ENCODE measurements around the gene EPB42. TPM values are rescaled to one million over a fixed set of nuclear protein-coding genes. Genes with fewer than 3 reads are reported as not detected.

The EPB42 gene
- total RNA-seq, 1 experiment from 2014 or later = not detected

DNA sequence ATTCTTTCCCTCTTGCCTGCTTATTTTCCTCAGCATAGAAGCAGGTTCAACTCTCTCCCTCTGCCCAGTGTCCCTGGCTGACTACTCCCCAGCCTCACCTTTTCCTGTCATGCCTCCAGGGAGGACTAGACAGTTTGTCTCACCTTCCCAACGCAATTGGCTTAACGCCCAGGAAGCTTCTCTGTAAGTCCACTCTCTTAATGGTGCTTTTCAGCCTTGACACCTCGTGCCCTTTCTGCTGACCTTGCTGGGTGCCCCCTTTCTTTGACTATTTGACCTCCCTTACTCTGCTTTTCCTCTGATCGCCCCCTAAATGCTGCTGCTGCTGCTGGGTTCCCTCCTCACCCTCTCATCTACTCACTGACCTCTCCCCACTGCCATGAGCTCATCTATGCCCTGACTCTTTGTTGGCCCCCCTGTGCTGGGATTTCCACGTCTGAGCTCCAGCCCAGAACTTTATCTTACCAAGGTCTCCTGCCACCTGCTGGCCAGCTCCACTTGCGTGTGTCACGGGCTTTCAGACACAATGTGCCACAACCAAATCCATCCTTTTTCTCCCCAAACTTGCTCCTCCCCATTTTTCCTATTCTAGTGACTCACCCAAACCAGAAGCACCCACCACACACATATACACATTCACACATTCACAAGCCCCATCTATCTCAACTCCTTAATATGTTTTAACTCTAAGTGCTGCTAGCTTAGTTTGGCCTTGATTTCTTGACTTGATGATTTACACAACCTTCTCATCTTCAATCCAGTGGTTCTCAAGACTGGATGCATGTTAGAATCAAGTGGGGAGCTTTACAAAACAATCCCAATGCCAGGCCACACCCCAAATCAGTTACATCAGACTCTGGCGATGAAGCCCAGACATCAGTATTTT lies 16.6 kb downstream of the EPB42 start:
- peak; percentile 73 for DNase-seq
- Histone ChIP-seq H3K23me2 (ENCODE audit: insufficient read length, low read depth, low read length, poor library complexity, severe bottlenecking) (no peaks in the 10 kb centered on the region), H3K79me2 (ENCODE audit: insufficient read depth, low read length) (no peaks in the 10 kb centered on the region), H3K4ac (ENCODE audit: low read depth, low read length) (no peak overlapping the region), H3K56ac (ENCODE audit: insufficient read length, low read depth, low read length) (no peak overlapping the region), H2BK15ac (ENCODE audit: low read depth, low read length) (no peak overlapping the region), H2BK12ac (ENCODE audit: insufficient read length, low read depth, low read length) (no peak overlapping the region), H3K27ac (ENCODE audit: insufficient read length, low read depth, low read length) (no peak overlapping the region), H4K5ac (ENCODE audit: insufficient read length, low read depth, low read length) (no peak overlapping the region), H4K8ac (replicated peaks; ENCODE audit: insufficient read length, low read depth, low read length) (no peak overlapping the region), H2AK5ac (ENCODE audit: insufficient read length, low read length) (no peak overlapping the region), H3K4me1 (ENCODE audit: insufficient read depth, low read length) (no peaks in the 10 kb centered on the region), H3K23ac (ENCODE audit: insufficient read length, low read depth, low read length) (no peak overlapping the region), H2BK5ac (ENCODE audit: insufficient read length, low read length) (no peak overlapping the region), H4K91ac (ENCODE audit: insufficient read length, low read depth, low read length) (no peak overlapping the region), H3K9ac (ENCODE audit: extremely low read depth, insufficient read length, low read length) (no peak overlapping the region), H3K14ac (ENCODE audit: insufficient read depth, low read length) (no peak overlapping the region; the same call in 1 of the 2 replicates), H3K18ac (ENCODE audit: insufficient read length, low read depth, low read length) (no peak overlapping the region), H3T11ph (ENCODE audit: low read length) (no peak overlapping the region), H3K9me3 (ENCODE audit: control insufficient read depth, low read depth, low read length) (no peaks in the 10 kb centered on the region), H3K27me3 (ENCODE audit: insufficient read depth, low read length) (no peaks in the 10 kb centered on the region), H2AFZ (ENCODE audit: low read length) (no peak overlapping the region), H3K4me2 (ENCODE audit: insufficient read depth, insufficient read length, low read length) (no peak overlapping the region), H3K79me1 (ENCODE audit: insufficient read depth, low read depth, low read length, poor library complexity, severe bottlenecking) (no peaks in the 10 kb centered on the region), H4K20me1 (ENCODE audit: control insufficient read depth, insufficient read depth, insufficient read length) (no peaks in the 10 kb centered on the region), H2BK20ac (ENCODE audit: low read depth, low read length, poor library complexity, severe bottlenecking) (no peak overlapping the region), H2BK120ac (ENCODE audit: low read depth, low read length, poor library complexity, severe bottlenecking) (no peak overlapping the region)
- H3K9me3 Mint-ChIP-seq = peaks cover 0 to 4% of the 10 kb centered on the region in 2 experiments; a peak in 1 of 5 replicates
- H3K4me3 Mint-ChIP-seq = no peak overlapping the region
- WGBS (ENCODE audit: extremely low coverage, insufficient read length, low lambda C conversion rate) = no CpG with 5 or more reads among the region's 8 CpGs
- H3K4me1 Mint-ChIP-seq = peaks cover 11 to 12% of the 10 kb centered on the region in 2 experiments
- peaks cover 0 to 1% (median 0%) of the 10 kb centered on the region in 3 experiments; a peak in 2 of 7 replicates for H3K36me3 Mint-ChIP-seq (ENCODE audit: insufficient read depth in 1 of 3, low read depth in 3 of 3)
- H3K27ac Mint-ChIP-seq = no peak overlapping the region
- H3K27me3 Mint-ChIP-seq (ENCODE audit: low read depth) = peaks cover 15% of the 10 kb centered on the region
- TF ChIP-seq, protein P1, sequence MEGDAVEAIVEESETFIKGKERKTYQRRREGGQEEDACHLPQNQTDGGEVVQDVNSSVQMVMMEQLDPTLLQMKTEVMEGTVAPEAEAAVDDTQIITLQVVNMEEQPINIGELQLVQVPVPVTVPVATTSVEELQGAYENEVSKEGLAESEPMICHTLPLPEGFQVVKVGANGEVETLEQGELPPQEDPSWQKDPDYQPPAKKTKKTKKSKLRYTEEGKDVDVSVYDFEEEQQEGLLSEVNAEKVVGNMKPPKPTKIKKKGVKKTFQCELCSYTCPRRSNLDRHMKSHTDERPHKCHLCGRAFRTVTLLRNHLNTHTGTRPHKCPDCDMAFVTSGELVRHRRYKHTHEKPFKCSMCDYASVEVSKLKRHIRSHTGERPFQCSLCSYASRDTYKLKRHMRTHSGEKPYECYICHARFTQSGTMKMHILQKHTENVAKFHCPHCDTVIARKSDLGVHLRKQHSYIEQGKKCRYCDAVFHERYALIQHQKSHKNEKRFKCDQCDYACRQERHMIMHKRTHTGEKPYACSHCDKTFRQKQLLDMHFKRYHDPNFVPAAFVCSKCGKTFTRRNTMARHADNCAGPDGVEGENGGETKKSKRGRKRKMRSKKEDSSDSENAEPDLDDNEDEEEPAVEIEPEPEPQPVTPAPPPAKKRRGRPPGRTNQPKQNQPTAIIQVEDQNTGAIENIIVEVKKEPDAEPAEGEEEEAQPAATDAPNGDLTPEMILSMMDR (conservative IDR thresholded peaks at IDR 0.05) = peak; percentile 76
